GM13977 (cell line): Measurements from ENCODE around the gene BCAP31.
"Not testable (repeated sequence)": the region's sequence is repeated elsewhere in the genome, so short reads cannot be mapped to it uniquely, and the experiment has no call there.

Experiments used
- DNase-seq: peaks from one replicate; pipeline ENCODE4 v3.0.0; 2012; ENCODE audit warnings: low spot score
- in situ Hi-C: fragments of 300-500 bp; cut with MboI; formaldehyde crosslinking; loops from one replicate; pipeline ENCODE4 v1.12.0; 2022; ENCODE audit warnings: low sequenced_read_pairs, low pct_unique_long_range_greater_than_20kb, mixed read lengths, inconsistent platforms; ENCODE audit not compliant: unreplicated experiment
- TF ChIP-seq, protein P1 (sequence below): IDR thresholded peaks from 2 replicates; pipeline ENCODE4 v1.5.1; 2012; ENCODE audit warnings: mild to moderate bottlenecking, control low read depth; ENCODE audit not compliant: insufficient read depth; ENCODE audit errors: extremely low read depth, missing control alignments

Gene BCAP31

DNA sequence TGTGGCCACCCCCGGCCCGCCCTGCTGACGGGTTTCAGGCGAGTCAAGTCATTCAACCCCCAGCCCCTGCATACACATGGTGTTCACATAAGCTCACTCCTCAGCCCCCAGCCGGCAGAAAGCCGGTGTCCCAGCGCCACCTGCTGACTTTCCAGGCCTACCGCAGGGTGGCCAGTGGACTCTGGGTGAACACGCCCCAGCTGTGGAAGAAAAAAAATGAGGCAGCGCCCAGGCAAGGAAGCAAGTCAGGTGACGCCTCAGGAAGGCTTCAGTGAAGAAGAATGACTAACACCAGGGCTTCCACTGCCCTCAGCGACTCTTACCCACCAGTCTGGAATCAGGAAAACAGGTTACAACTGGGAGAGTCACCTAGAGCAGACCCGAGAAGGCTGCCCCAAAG, 15.8 kb downstream of the BCAP31 start:
- DNase-seq, result no peak
- in situ Hi-C loops, result no loop called here
- TF ChIP-seq, protein P1, sequence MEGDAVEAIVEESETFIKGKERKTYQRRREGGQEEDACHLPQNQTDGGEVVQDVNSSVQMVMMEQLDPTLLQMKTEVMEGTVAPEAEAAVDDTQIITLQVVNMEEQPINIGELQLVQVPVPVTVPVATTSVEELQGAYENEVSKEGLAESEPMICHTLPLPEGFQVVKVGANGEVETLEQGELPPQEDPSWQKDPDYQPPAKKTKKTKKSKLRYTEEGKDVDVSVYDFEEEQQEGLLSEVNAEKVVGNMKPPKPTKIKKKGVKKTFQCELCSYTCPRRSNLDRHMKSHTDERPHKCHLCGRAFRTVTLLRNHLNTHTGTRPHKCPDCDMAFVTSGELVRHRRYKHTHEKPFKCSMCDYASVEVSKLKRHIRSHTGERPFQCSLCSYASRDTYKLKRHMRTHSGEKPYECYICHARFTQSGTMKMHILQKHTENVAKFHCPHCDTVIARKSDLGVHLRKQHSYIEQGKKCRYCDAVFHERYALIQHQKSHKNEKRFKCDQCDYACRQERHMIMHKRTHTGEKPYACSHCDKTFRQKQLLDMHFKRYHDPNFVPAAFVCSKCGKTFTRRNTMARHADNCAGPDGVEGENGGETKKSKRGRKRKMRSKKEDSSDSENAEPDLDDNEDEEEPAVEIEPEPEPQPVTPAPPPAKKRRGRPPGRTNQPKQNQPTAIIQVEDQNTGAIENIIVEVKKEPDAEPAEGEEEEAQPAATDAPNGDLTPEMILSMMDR, result peak; percentile 51

DNA sequence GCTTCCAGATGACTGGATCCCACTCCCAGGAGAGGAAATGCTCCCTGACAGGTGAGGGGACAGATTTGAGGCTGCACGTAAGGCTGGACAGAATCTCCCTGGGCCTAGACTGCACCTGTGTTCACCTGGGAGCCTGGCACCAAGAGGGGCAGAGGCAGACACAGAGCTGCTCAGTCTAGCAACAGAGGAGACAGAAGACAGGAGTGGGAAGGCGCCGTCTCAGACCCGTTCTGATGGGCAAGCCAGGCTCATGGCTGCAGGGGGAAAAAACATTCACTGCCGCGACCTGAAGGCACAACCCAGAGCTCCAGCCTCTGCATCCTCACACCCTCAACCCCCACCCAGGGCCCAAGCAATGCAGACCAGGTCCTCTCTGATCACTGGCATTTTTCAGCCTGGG, 16.8 kb downstream of the BCAP31 start:
- TF ChIP-seq, protein P1, result no peak
- in situ Hi-C loops, result no loop called here
- DNase-seq, result no peak

DNA sequence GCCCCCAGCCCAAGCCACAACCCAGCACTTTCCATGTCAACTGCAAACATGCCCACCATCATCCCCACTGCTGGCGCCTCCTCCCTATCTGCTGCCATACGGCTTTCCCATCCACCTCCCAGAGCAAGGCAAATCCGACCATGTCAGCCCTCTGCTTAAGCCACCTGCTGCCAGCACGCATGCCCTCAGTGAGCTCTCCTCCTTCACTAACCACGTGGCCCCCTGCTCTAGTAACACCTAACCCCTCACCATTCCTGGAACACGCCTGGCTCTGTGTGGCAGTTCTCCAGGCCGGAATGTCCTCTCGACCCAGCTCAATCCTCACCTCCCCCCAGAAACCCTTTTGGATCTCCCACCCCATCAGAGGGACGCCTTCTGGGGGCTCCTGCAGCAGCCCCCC, 17.4 kb downstream of the BCAP31 start:
- DNase-seq, result no peak
- TF ChIP-seq, protein P1, result no peak
- in situ Hi-C loops, result no loop called here

DNA sequence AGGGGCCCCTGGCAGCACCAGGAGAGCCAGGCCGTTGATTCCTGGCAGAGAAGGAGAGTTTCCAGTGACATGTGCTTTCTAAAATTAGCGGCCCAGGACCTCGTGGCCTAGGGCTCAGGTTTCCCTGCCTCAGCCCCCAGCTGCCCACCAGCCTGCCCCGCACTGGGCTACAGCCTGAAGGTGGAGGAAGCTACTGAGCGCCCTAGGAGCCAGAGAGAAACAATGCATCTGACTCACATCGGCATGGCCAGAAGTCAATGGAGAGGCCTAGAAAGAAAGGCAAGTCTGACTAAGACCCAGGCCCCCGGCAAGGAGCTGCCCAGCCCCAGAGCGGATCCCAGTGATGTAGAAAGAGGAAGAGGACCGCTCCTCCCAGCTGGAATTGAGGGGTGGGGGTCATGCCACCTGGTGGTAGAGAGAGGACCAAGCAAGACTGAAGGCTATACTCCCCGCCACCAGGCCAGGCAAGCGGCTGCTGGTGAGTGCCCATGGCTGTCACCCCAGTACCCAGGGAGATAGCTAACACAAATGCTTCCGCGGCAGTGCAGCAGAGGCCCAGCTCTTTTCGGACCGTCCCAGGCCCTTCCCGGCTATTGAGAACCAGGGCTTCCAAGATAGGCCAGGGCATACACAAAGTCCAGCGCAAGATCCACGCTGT, 18.7 kb downstream of the BCAP31 start:
- in situ Hi-C loops, DNase-seq: not testable (repeated sequence)

DNA sequence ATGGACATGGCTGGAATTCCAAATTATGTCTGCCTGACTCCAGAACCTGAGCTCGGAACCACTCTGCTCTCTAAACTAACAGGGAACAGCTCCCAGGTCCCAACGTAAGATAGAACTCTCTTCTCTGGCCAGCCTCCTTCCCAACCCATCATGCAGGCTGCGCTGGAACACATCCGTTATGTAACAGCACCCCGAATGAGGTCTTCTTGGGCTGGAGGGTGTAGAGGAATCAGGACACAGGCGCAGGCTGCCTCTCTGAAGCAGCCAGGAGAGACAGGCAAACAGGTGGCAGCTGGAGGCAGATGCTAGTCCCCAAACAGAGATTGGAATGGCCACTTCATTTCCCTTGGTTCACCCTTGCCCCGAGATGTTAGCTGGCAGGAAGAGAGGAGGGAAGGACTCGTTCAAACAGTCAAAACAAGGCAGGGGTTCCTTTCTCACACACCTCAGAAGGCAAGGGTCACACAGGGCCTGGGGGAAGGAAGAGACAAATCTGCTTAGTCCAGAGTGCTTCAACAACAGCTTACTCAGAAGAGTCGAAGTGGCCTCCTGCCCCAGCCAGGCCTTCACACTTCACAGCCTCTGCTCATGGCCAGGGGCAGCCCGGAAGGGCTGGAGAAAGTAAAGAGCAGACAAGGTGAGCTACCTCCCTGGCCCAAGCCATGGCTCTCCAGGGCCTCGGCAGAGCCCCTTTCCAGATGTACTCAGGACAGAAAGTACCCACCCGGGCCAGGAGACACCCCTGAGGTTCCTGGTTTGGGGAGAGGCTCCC, 19.4 kb downstream of the BCAP31 start:
- DNase-seq, in situ Hi-C loops: not testable (repeated sequence)

DNA sequence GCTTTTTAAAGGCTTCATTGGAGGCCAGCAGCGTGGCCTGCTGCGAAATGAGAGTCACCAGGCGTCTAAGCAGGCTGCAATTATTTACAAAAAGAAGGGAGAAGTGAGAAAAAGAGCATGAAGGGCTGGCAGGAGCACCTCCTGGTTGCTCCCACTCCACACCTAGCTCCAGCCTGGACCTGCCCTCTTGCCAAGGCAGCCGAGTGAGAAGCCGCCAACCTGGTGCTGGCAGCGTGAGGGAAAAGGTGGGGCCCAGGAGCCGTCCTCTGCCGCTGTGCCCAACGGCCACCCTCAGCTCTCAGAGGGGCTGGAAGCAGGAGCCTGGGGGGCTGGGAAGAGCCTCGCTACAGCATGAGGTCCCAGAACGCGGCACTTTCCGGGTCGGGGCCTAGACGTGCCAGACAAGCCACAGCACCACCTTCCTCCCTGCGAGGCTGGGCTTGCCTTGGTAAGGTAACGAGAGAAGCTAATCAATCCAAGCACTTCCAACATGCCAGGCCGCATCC, 20.1 kb downstream of the BCAP31 start:
- TF ChIP-seq, protein P1, result no peak
- DNase-seq, result no peak
- in situ Hi-C loops, result no loop called here

DNA sequence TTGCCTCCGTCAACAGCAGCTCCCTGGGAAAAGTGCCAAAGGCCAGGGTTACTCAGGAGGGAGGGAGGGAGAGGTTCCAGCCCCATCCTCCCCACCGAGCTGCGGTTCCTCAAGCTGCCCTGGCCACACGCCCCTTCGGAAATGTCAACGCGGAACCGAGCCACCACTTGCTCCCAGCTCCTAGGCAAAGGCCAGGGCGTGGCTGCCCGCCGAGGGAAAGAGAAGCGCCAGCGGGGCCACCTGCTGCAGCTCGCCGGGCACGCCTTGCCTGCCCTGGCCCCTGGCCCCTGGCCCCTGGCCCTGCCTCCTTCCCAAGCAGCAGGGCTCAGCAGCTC, 21.2 kb downstream of the BCAP31 start:
- TF ChIP-seq, protein P1, result no peak
- in situ Hi-C loops, result no loop called here

More for the DNA sequence above, 21.2 kb downstream of the BCAP31 start:
- no peak for DNase-seq
